ENCODE data around the gene MVP.
A peak's percentile ranks its signal among the peaks of the same experiment; 100 is the strongest.
"Not testable (repeated sequence)": the region's sequence is repeated elsewhere in the genome, so short reads cannot be mapped to it uniquely, and the experiment has no call there.

Gene MVP

GRCh38 chr16:29876594-29877249 is 56.5 kb downstream of the MVP start:
- no peak for DNase-seq

- DNase-seq = no peak
These were observed 57.2 kb downstream of the MVP start for GRCh38 chr16:29877266-29877961.

GRCh38 chr16:29878172-29878571 is 57.9 kb downstream of the MVP start:
- DNase-seq = no peak

- DNase-seq = no peak
These were observed 60.8 kb downstream of the MVP start for GRCh38 chr16:29881050-29881449.

- no peak for DNase-seq
These were observed 63.7 kb downstream of the MVP start for GRCh38 chr16:29883987-29884386.

- not testable (repeated sequence) for DNase-seq
These were observed 69.1 kb downstream of the MVP start for GRCh38 chr16:29889372-29889771.

DNA sequence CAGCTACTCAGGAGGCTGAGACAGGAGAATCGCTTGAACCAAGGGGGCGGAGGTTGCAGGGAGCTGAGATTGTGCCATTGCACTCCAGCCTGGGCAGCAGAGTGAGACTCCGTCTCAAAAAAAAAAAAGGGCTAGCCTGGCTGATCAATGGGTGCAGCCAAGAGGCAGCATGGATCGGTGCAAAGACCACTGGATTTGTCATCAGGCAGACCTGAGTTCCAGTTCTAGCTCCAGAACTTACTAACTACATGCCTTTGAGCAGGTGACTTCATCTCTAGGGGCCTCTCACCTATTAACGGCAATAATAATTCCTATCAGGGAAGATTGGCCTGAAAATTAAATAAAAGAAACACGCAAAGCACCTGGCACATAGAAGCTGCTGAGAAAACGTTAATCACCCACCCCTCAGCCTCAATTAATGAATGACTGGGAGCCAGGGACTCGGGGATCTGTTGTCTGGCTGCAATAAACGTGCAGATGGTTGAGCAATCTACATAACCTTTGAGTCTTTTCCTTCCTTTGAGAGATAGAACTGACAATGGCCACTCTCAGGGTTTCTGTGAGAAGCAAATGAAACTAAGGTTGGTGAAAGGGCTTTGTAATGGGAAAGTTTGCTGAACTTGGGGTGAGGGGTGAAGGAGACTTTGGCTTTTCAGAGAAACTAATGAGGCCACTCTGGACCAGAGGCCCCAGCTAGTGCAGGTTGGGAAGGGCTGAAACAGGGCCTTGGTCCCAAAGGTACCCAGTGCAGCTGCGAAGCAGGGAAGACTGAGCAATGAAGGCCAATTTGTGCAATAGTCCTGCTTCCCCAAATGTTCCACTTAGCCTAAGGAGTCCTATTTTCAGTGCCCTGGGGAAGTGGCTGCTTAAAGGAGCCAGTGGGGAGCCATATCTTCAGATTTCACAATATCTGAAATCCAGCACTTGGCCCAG is 71.5 kb downstream of the MVP start:
- peak in 1 of 2 experiments; percentile 21 for DNase-seq

DNA sequence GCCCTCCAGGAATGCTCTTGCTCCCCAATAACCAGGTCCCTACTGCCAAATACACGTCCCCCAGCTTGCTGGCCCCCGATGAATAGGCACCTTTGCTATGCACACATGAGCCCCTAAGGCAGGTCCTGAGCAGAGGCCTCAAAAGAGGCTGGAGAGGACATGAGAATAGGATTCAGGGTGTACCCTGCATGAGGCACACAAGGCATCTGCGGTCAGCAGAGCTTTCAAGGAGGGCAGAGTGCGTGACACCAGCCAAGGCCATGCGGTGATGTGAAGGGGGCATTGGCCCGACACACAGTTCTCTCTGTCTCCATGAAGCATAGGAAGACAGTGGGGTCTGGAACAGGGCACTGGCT is 72.2 kb downstream of the MVP start:
- DNase-seq = no peak

DNA sequence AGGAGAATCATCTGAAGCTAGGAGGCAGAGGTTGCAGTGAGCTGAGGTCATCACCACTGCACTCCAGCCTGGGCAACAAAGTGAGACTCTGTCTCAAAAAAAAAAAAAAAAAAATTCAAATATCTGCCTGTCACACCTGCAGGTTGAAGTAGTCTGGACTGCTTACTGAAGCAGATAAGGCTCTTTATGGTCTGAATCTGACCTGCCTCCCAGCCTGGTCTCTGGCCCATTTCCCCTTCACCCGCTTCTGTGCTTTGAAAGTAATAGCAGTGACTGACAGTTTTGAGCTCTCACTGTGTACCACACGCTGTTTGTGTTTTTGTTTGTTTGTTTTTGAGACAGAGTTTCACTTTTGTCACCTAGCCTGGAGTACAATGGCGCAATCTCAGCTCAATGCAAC is 73.3 kb downstream of the MVP start:
- DNase-seq = no peak

DNA sequence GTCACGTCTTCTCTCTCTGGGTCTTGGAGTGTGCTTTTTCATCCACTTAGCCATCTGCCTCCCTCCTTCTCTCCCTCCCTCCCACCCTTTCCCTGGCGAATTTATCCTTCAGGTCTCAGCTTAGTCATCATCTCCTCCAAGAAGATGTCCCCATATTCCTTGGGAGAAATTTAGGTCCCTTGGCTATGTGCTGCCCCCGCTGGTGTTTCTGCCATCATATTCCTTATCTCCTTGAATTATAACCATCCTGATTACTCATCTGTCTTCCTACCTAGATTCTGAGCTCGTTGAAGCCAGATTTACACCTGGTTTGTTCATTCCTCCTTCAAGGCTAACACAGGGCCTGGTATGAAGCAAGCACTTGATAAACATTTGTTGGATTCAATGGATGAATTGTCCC is 74.1 kb downstream of the MVP start:
- no peak for DNase-seq

DNA sequence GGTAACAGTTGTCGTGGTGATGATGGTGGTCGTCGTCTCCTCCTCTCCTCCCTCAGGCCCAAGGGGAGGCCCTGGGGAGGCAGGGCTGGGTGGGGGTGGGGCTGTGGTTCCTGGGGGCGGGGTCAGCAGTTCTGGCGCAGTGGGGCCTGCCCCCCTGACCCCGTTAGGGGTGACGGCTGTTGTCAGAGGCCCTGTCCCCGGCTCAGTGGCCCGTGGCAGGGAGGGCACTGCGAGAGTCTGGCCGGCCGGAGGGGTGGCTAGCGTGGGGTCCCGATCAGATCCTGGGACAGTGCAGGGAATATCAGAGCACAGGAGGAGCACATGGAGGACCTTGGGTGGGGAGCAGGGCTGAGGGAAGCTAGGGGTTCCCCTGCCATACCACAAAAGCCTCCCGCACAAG is 76.6 kb downstream of the MVP start:
- no peak for DNase-seq

- no peak for DNase-seq
These were observed 77.1 kb downstream of the MVP start for GRCh38 chr16:29897333-29897732.

Measured in AML-193 (cell line).